Fibroblast of mammary gland (primary cell): ENCODE data around the gene PGBD2.

Experiments used
- DNase-seq: peaks from one replicate; pipeline ENCODE4 v3.0.0-alpha.2; 2010; ENCODE audit warnings: low read depth
- H3K4me3 ChIP-seq: 2 replicates; pipeline ENCODE4 v1.5.1; 2011; ENCODE audit warnings: low read depth, mild to moderate bottlenecking, low read length, moderate library complexity; ENCODE audit not compliant: control insufficient read depth
- CTCF ChIP-seq: conservative IDR thresholded peaks from 2 replicates; pipeline ENCODE4 v1.5.1; 2011; ENCODE audit warnings: low read depth, low read length, inconsistent platforms; ENCODE audit not compliant: control insufficient read depth, insufficient read depth

PGBD2 gene

DNA sequence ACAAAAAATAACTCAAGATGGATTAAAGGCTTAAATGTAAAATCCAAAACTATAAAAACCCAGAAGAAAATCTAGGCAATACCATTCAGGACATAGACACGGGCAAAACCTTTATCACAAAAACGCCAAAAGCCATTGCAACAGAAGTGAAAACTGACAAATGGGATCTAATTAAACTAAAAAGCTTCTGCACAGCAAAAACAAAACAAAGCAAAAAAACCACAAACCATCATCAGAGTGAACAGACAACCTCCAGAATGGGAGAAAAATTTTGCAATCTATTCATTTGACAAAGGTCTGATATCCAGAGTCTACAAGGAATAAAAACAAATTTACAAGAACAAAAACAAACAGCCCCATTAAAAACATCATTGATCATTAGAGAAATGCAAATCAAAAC is 4.5 kb upstream of the PGBD2 start:
- TF ChIP-seq CTCF: no peak
- DNase-seq: no peak
- H3K4me3 ChIP-seq: no peak overlapping the region

GRCh38 chr1:248904437-248905216 is 1.4 kb upstream of the PGBD2 start:
- no peak for DNase-seq
- no peak overlapping the region for H3K4me3 ChIP-seq
- TF ChIP-seq CTCF: no peak

DNA sequence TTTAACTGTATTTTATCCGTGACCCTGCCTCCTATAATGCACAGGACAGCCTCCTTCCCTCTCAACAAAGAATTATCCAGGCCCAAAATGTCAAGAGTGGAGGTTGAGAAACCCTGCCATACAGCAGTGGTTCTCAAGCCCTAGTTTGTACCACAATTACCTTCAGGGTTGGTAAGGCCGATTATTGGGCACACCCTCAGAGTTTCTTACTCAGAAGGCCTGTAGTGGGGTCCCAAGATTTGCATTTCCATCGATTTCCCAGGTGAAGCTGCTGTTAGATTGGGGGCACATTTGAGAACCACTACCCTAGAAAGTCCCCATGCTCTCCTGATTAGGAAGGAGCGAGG is 400 bp upstream of the PGBD2 start:
- DNase-seq: no peak
- TF ChIP-seq CTCF: no peak
- peak overlapping the region; percentile 41 for H3K4me3 ChIP-seq

DNA sequence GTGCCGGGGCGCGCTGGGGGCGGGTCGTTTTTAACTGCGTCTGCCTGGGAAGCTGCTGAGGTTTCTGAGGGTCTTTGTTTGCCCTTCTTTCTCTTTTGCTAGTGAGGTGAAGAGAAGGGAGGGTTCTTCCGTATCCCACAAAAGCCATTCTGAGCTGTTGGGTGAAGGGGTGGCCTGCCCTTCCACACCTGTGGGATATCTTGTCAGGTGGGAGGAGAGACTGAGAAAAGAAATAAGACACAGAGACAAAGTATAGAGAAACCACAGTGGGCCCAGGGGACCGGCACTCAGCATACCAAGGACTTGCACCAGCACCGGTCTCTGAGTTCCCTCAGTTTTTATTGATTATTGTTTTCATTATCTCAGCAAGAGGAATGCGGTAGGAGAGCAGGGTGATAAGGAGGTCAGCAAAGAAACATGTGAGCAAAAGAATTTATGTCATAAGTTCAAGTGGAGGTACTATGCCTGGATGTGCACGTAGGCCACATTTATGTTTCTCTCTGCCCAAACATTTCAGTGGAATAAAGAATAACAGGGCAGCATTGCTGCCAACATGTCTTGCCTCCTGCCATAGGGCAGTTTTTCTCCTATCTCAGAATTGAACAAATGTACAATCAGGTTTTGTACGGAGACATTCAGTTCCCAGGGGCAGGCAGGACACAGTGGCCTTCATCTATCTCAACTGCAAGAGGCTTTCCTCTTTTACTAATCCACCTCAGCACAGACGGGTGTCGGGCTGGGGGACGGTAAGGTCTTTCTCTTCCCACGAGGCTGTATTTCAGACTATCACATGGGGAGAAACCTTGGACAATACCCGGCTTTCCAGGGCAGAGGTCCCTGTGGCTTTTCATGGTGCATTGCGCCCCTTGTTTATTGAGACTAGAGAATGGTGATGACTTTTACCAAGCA is 972 bp downstream of the PGBD2 start:
- DNase-seq: no peak
- no peak for TF ChIP-seq CTCF

GRCh38 chr1:248910761-248911160 is 4.7 kb downstream of the PGBD2 start:
- no peak overlapping the region for H3K4me3 ChIP-seq
- DNase-seq: no peak
- no peak for TF ChIP-seq CTCF

More for the DNA sequence above, 972 bp downstream of the PGBD2 start:
- peak overlapping the region; percentile 76 for H3K4me3 ChIP-seq

GRCh38 chr1:248913933-248914332 is 7.9 kb downstream of the PGBD2 start:
- no peak for DNase-seq
- H3K4me3 ChIP-seq: no peak overlapping the region
- no peak for TF ChIP-seq CTCF
